ENCODE data around the gene GRK5.

The GRK5 gene

GRCh38 chr10:119495021-119495505, 287.7 kb downstream of the GRK5 start:
- DNase-seq, result no peak

GRCh38 chr10:119495545-119495944, 288.2 kb downstream of the GRK5 start:
- no peak for DNase-seq

- no peak for DNase-seq
Measured at GRCh38 chr10:119496273-119496672, 288.9 kb downstream of the GRK5 start.

GRCh38 chr10:119497243-119497642, 289.9 kb downstream of the GRK5 start:
- DNase-seq, result no peak

GRCh38 chr10:119498889-119499676, 291.7 kb downstream of the GRK5 start:
- no peak for DNase-seq

- no peak for DNase-seq
Measured at GRCh38 chr10:119499677-119500002, 292.3 kb downstream of the GRK5 start.

- DNase-seq, result no peak
Measured at GRCh38 chr10:119500123-119500795, 292.9 kb downstream of the GRK5 start.

GRCh38 chr10:119500821-119501220, 293.4 kb downstream of the GRK5 start:
- no peak for DNase-seq

- DNase-seq, result no peak
Measured at GRCh38 chr10:119501690-119502089, 294.3 kb downstream of the GRK5 start.

GRCh38 chr10:119502209-119502608, 294.8 kb downstream of the GRK5 start:
- peak; percentile 59 for DNase-seq

- DNase-seq, result no peak
Measured at GRCh38 chr10:119502618-119503155, 295.3 kb downstream of the GRK5 start.

- no peak for DNase-seq
Measured at GRCh38 chr10:119503821-119504220, 296.4 kb downstream of the GRK5 start.

- no peak for DNase-seq
Measured at GRCh38 chr10:119504651-119505050, 297.3 kb downstream of the GRK5 start.

GRCh38 chr10:119505131-119505551, 297.8 kb downstream of the GRK5 start:
- no peak for DNase-seq

Data from NCI-H2171 (cell line).